HG03432 (cell line): ENCODE results near the gene NFX1.
"Not testable (repeated sequence)": the region's sequence is repeated elsewhere in the genome, so short reads cannot be mapped to it uniquely, and the experiment has no call there.

ENCODE experiments used
- ATAC-seq: cut with Tn5 transposase; IDR thresholded peaks from one replicate; pipeline ENCODE4 v1.9.1; 2021; ENCODE audit warnings: mild to moderate bottlenecking, moderate library complexity; ENCODE audit not compliant: unreplicated experiment

The NFX1 gene

GRCh38 chr9:33385979-33386640 lies 95.8 kb downstream of the NFX1 start:
- not testable (repeated sequence) for ATAC-seq

- ATAC-seq: not testable (repeated sequence)
These were observed 96.3 kb downstream of the NFX1 start for GRCh38 chr9:33386641-33386996.

- not testable (repeated sequence) for ATAC-seq
These were observed 96.7 kb downstream of the NFX1 start for GRCh38 chr9:33386998-33387397.

- ATAC-seq: no peak
These were observed 98.0 kb downstream of the NFX1 start for GRCh38 chr9:33388110-33388994.

- ATAC-seq: not testable (repeated sequence)
These were observed 100.9 kb downstream of the NFX1 start for GRCh38 chr9:33391111-33391771.

- not testable (repeated sequence) for ATAC-seq
These were observed 102.3 kb downstream of the NFX1 start for GRCh38 chr9:33392591-33393021.

GRCh38 chr9:33393581-33393980 lies 103.3 kb downstream of the NFX1 start:
- ATAC-seq: no peak

GRCh38 chr9:33393986-33394385 lies 103.7 kb downstream of the NFX1 start:
- ATAC-seq: not testable (repeated sequence)

- ATAC-seq: not testable (repeated sequence)
These were observed 105.0 kb downstream of the NFX1 start for GRCh38 chr9:33395159-33395879.

- ATAC-seq: not testable (repeated sequence)
These were observed 107.5 kb downstream of the NFX1 start for GRCh38 chr9:33397801-33398200.

GRCh38 chr9:33399047-33399446 lies 108.7 kb downstream of the NFX1 start:
- ATAC-seq: not testable (repeated sequence)

- not testable (repeated sequence) for ATAC-seq
These were observed 111.5 kb downstream of the NFX1 start for GRCh38 chr9:33401809-33402208.

GRCh38 chr9:33402371-33402770 lies 112.1 kb downstream of the NFX1 start, which contains the start of gene AQP7:
Gene AQP7, minus strand, starts transcription at chr9:33402568. Its CDS starts 1,306 bp downstream, at chr9:33401262.
- ATAC-seq: not testable (repeated sequence)

- ATAC-seq: no peak
These were observed 113.8 kb downstream of the NFX1 start for GRCh38 chr9:33403941-33404787.

GRCh38 chr9:33404788-33405362 lies 114.6 kb downstream of the NFX1 start:
- ATAC-seq: no peak

- ATAC-seq: no peak
These were observed 116.7 kb downstream of the NFX1 start for GRCh38 chr9:33407061-33407460.

- ATAC-seq: no peak
These were observed 117.8 kb downstream of the NFX1 start for GRCh38 chr9:33408087-33408486.

GRCh38 chr9:33414268-33414667 lies 124.0 kb downstream of the NFX1 start:
- no peak for ATAC-seq

- ATAC-seq: no peak
These were observed 124.7 kb downstream of the NFX1 start for GRCh38 chr9:33414889-33415500.
